ENCODE data around the gene MARVELD3. TPM values are rescaled to one million over a fixed set of nuclear protein-coding genes. Genes with fewer than 3 reads are reported as not detected.
"Not testable (repeated sequence)": the region's sequence is repeated elsewhere in the genome, so short reads cannot be mapped to it uniquely, and the experiment has no call there.

MARVELD3 gene
- polyA plus RNA-seq (ENCODE audit: insufficient read length): 0.22 TPM

DNA sequence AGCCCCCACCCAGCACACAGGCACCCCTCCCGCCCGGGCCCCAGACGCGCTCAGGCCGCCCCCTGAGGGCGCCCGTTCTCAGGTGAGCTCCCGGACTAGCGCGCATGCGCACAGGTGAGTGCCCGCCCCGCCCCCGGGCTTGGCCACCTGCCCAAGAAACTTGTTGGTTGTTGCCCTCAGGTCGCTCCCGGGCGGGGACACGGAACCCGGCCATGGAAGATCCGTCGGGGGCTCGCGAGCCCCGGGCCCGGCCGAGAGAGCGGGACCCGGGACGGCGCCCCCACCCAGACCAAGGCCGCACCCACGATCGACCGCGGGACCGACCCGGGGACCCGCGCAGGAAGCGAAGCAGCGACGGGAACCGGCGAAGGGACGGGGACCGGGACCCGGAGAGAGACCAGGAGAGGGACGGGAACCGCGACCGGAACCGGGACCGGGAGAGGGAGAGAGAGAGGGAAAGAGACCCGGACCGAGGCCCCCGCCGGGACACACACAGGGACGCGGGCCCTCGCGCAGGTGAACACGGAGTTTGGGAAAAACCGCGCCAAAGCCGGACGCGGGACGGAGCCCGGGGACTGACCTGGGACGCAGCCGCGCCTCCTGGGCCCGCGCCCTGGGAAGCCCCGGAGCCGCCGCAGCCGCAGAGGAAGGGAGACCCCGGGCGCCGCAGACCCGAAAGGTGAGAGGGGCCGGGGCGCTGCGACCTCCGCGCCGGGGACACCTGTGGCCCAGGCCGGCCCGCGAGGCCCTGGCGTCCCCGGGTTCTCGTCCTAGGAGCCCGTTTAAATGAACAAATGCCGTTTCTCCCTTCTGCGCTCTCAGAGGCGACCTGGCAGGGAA is at the start of gene MARVELD3:
TSS of gene MARVELD3 (plus strand) at position 167 of the 840 bp plus-strand sequence. CDS start at position 213, 46 bp downstream.
- no peak for DNase-seq (ENCODE audit: low read depth)

DNA sequence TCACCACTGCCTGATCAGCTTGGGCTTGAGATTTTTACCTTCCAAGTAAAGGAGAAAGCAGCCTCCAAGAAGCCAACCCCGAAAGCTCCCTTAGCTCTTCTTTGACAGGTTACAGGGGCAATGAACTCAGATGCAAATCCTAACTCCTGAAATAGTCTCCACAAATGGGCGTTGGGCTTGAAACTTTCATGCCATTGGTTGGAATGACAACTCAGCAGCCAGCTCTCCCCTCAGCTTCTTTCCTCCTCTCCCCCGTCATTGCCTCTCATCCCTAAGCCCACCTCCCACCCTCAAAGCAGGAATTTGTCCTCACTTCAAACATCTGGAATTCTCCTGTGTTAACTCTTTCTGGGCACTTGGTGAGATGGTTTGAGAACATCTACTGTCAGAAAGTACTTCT is 49.0 kb upstream of the MARVELD3 start, which contains the start of gene TAT:
TSS of gene TAT (minus strand) at position 122 of the 400 bp plus-strand sequence. CDS start 677 bp downstream, outside the sequence.
- DNase-seq (ENCODE audit: low read depth): no peak

DNA sequence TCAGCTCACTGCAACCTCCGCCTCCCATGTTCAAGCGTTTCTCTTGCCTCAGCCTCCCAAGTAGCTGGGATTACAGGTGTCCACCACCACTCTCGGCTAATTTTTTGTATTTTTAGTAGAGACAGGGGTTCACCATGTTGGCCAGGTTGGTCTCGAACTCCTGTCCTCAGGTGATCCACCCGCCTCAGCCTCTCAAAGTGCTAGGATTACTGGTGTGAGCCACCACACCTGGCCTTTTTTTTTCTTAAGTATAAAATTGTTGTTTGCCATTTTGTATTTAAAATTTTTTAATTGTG is 43.5 kb upstream of the MARVELD3 start:
- not testable (repeated sequence) for DNase-seq (ENCODE audit: low read depth)

GRCh38 chr16:71584543-71585317 is 41.3 kb upstream of the MARVELD3 start:
- DNase-seq (ENCODE audit: low read depth): no peak

DNA sequence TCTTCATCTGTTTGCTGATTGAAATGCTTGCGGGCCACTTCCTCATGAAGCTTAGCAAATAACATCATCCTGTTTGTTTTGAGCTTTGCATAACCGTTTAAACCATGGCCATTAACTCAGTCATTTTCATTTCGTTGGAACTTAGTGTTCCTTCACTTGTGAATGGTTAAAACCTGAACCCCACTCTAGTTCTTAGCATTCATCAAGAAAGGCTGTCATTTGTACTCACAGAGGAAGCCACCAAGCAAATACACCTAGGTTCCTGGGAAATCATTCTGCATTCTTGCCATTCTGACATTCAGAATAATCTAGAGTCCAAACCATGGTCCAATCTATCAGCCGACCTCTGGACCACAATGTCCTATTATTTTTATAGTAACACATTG is 40.7 kb upstream of the MARVELD3 start:
- no peak for DNase-seq (ENCODE audit: low read depth)

GRCh38 chr16:71589334-71589733 is 36.6 kb upstream of the MARVELD3 start:
- not testable (repeated sequence) for DNase-seq (ENCODE audit: low read depth)

GRCh38 chr16:71590071-71590470 is 35.9 kb upstream of the MARVELD3 start:
- DNase-seq (ENCODE audit: low read depth): not testable (repeated sequence)

- no peak for DNase-seq (ENCODE audit: low read depth)
Observed at GRCh38 chr16:71590584-71590983, 35.4 kb upstream of the MARVELD3 start.

- DNase-seq (ENCODE audit: low read depth): no peak
Observed at GRCh38 chr16:71591917-71592316, 34.1 kb upstream of the MARVELD3 start.

DNA sequence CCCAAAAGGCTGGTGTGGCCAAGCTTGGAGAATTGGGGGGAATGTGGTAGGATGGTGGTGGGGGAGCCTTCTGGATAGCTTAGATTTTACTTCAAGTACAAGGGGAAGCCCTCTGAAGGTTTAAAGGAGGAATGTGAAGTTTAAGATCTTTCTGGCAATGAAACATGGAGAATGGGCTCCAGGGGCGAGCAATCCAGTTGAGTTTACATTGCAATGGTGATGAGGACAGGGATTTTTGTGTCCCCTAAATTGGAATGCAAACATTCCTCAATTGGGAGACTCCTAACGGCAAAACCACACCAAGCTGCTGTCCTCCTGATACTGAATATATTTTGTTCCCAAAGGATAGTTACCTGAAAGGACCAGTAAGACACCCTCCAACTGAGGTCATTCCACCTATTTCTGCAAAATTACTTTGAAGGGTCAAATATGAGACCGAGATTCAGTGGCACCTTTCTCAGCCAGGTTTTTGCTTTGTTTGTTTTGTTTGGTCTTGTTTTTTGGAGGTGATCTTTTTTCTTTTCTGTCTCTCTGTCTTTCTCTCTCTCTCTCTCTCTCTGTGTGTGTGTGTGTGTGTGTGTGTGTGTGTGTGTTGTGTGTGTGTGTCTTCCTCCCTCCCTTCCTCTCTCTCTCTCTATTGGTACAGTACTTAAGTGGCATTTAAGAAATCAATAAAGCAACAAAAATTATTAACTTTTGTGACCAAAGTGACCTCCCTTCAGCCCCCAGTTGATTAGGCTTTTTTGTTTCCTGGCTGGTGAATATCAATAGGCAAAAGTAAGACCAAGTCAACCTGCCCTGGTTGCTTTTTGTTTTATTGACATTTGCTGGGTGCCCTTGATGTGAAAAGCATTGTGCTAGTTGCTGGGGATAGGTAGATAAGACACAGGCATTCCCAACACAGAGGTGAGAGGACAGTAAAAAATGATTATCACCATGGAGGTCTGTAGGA is 32.7 kb upstream of the MARVELD3 start:
- DNase-seq (ENCODE audit: low read depth): no peak

GRCh38 chr16:71594000-71594646 is 31.9 kb upstream of the MARVELD3 start:
- DNase-seq (ENCODE audit: low read depth): no peak

DNA sequence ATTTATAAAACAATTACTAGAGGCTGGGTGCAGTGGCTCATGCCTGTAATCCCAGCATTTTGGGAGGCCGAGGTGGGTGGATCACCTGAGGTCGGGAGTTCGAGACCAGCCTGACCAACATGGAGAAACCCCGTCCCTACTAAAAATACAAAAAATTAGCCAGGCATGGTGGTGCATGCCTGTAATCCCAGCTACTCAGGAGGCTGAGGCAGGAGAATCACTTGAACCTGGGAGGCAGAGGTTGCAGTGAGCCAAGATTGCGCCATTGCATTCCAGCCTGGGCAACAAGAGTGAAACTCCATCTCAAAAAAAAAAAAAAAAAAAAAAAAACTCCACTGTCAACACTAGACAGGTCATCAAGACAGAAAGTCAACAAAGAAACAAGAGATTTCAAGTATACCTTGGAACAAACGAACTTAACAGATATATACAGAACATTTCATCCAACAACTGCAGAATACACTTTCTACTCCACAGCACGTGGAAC is 30.6 kb upstream of the MARVELD3 start:
- not testable (repeated sequence) for DNase-seq (ENCODE audit: low read depth)

GRCh38 chr16:71598426-71598825 is 27.6 kb upstream of the MARVELD3 start:
- not testable (repeated sequence) for DNase-seq (ENCODE audit: low read depth)

DNA sequence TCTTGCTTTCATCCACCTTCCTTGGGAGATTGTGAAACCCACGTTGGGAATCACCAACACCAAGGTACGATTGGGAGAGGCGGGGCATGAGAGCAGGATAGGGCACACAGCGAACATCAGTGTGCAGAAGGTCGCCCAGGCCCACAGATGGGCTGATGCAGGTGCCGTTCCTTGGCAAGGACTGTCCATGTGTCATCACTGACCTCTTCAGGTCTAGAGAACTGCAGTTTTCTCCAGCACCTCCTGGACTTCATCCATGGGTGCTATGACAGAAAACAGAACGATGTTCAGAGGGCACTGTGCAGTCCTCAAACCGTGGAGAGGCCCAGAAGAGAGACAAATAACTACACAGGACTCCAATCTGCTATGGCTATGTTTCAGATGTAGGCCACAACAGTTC is 25.2 kb upstream of the MARVELD3 start:
- DNase-seq (ENCODE audit: low read depth): no peak

DNA sequence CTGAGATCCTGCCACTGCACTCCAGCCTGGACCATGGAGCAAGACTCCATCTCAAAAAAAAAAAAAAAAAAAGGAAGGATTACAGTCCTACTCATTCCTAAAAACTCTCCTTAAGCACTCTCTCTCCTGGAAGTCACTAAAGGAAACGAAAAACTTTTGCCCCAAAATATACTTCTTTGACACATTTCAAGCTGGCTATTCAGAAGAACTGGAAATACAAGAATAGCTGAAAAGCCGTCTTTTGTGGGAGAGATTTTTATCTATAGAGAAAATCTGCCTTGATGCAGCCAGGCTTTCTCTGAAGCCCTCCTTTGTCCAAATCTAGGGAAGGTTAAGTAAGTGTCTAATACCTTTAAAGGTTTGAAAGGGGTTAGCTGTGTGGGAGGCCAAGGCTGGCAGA is 16.9 kb upstream of the MARVELD3 start:
- DNase-seq (ENCODE audit: low read depth): no peak

DNA sequence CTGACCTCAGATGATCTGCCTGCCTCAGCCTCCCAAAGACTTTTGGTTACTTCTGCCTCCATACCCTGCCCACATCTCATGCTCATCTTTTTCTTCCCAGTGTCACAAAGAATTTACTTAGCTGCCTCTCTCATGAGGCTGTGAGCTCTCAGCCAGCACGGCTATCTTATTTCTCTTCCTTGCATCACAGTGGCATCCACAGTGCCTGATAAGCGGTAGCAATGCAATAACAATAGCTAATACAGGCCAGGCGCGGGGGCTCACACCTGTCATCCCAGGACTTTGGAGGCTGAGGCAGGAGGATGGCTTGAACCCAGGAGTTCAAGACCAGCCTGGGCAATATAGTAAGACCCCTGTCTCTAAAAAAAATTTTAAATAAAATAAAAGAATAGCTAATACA is 15.5 kb upstream of the MARVELD3 start:
- DNase-seq (ENCODE audit: low read depth): no peak

GRCh38 chr16:71610936-71611871 is 14.8 kb upstream of the MARVELD3 start:
- DNase-seq (ENCODE audit: low read depth): no peak

DNA sequence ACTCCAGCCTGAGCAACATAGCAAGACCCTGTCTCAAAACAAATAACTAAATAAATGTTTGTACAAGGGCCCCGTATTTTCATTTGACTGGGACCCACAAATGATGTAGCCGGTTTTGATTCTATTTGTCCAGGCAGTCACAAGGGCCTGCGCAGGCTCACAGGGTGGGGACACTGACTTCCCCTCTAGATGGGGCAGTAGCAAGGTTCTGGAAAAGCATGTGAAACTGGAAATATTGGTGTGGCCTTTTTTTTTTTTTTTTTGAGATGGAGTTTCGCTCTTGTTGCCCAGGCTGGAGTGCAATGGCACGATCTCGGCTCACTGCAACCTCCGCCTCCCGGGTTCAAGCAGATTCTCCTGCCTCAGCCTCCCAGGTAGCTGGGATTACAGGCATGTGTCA is 11.0 kb upstream of the MARVELD3 start:
- not testable (repeated sequence) for DNase-seq (ENCODE audit: low read depth)

DNA sequence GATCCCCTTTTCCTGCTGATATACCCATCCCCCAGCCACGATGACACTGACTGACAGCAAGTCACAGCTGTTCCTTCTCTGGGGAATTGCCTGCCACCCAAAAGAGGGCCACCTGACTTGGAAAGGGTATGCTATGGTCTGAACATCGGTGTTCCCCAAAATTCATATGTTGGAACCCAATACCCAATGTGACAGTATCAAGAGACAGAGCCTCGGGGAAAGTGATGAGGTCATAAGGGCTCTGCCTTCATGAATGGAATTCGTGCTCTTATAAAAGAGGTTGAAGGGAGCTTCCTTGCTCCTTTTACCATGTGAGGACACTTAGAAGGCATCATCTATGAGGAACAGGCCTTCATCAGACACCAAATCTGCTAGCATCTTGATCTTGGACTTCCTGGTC is 7.6 kb upstream of the MARVELD3 start:
- DNase-seq (ENCODE audit: low read depth): no peak

GRCh38 chr16:71622088-71622487 is 3.9 kb upstream of the MARVELD3 start:
- no peak for DNase-seq (ENCODE audit: low read depth)
